ENCODE results near the gene CRYBA4.

DNA sequence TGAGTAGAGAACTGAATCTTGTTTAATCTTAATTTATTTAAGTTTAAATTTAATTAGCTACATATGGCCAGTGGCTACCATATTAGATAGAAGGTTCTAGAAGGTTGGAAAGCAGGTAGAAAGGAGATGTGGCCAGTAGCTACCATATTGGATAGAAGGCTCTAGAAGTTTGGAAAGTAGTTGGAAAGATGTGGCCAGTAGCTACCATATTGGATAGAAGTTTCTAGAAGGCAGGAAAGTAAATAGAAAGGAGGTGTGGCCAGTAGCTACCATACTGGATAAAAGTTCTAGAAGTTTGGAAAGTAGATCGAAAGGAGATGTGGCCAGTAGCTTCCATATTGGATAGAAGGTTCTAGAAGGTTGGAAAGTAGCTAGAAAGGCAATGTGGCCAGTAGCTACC is 2.2 kb downstream of the CRYBA4 start:
- TF ChIP-seq, protein P1, sequence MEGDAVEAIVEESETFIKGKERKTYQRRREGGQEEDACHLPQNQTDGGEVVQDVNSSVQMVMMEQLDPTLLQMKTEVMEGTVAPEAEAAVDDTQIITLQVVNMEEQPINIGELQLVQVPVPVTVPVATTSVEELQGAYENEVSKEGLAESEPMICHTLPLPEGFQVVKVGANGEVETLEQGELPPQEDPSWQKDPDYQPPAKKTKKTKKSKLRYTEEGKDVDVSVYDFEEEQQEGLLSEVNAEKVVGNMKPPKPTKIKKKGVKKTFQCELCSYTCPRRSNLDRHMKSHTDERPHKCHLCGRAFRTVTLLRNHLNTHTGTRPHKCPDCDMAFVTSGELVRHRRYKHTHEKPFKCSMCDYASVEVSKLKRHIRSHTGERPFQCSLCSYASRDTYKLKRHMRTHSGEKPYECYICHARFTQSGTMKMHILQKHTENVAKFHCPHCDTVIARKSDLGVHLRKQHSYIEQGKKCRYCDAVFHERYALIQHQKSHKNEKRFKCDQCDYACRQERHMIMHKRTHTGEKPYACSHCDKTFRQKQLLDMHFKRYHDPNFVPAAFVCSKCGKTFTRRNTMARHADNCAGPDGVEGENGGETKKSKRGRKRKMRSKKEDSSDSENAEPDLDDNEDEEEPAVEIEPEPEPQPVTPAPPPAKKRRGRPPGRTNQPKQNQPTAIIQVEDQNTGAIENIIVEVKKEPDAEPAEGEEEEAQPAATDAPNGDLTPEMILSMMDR (conservative IDR thresholded peaks at IDR 0.05): no peak
- TF ChIP-seq EZH2 (IDR thresholded peaks at IDR 0.05; ENCODE audit: low read depth): no peak

All from PC-9 (cell line).